NT2/D1 (cell line): ENCODE results near the gene DBNDD2.

Source experiments
- SUZ12 ChIP-seq: IDR thresholded peaks from 2 replicates; pipeline ENCODE4 v1.6.1; 2011; ENCODE audit not compliant: insufficient read length, insufficient read depth; ENCODE audit errors: extremely low read depth
- YY1 ChIP-seq: IDR thresholded peaks from 2 replicates; pipeline ENCODE4 v1.6.1; 2011; ENCODE audit not compliant: insufficient read length, insufficient read depth
- ZNF274 ChIP-seq: IDR thresholded peaks from 2 replicates; pipeline ENCODE4 v1.6.1; 2011; ENCODE audit warnings: mild to moderate bottlenecking, low read depth, low read length

GRCh38 chr20:45452772-45453691, 44.9 kb downstream of the DBNDD2 start:
- TF ChIP-seq YY1 (no peak), ZNF274 (no peak), SUZ12 (no peak)
